ENCODE measurements around the gene CDC25C.
"Not testable (repeated sequence)": the region's sequence is repeated elsewhere in the genome, so short reads cannot be mapped to it uniquely, and the experiment has no call there.

CDC25C gene

GRCh38 chr5:138258704-138259292 is 72.8 kb downstream of the CDC25C start:
- Mint-ChIP-seq H3K4me1 (no peaks in the 10 kb centered on the region), H3K36me3 (ENCODE audit: insufficient read depth) (no peaks in the 10 kb centered on the region), H3K9me3 (no peaks in the 10 kb centered on the region), H3K4me3 (no peak overlapping the region), H3K27ac (ENCODE audit: low read depth) (no peak overlapping the region), H3K27me3 (peaks cover 14% of the 10 kb centered on the region)
- no peak for ATAC-seq (replicated peaks; ENCODE audit: extremely low read depth, poor library complexity, severe bottlenecking)
- DNase-seq (ENCODE audit: low spot score in 2 of 2): no peak

GRCh38 chr5:138257583-138257982 is 74.0 kb downstream of the CDC25C start:
- no peak overlapping the region for H3K27ac Mint-ChIP-seq (ENCODE audit: low read depth)
- H3K4me3 Mint-ChIP-seq: no peak overlapping the region
- ATAC-seq (replicated peaks; ENCODE audit: extremely low read depth, poor library complexity, severe bottlenecking) (no peak), DNase-seq (ENCODE audit: low spot score in 2 of 2) (no peak)
- no peaks in the 10 kb centered on the region for H3K9me3 Mint-ChIP-seq
- H3K27me3 Mint-ChIP-seq: peaks cover 13% of the 10 kb centered on the region
- no peaks in the 10 kb centered on the region for H3K4me1 Mint-ChIP-seq
- no peaks in the 10 kb centered on the region for H3K36me3 Mint-ChIP-seq (ENCODE audit: insufficient read depth)

GRCh38 chr5:138252944-138253343 is 78.7 kb downstream of the CDC25C start:
- ATAC-seq (replicated peaks; ENCODE audit: extremely low read depth, poor library complexity, severe bottlenecking) (no peak), DNase-seq (ENCODE audit: low spot score in 2 of 2) (no peak)
- H3K9me3 Mint-ChIP-seq: no peaks in the 10 kb centered on the region
- H3K36me3 Mint-ChIP-seq (ENCODE audit: insufficient read depth): no peaks in the 10 kb centered on the region
- no peaks in the 10 kb centered on the region for H3K4me1 Mint-ChIP-seq
- H3K27ac Mint-ChIP-seq (ENCODE audit: low read depth): no peak overlapping the region
- no peak overlapping the region for H3K4me3 Mint-ChIP-seq
- no peaks in the 10 kb centered on the region for H3K27me3 Mint-ChIP-seq

- H3K27me3 Mint-ChIP-seq: peaks cover 21% of the 10 kb centered on the region
- not testable (repeated sequence) for H3K36me3 Mint-ChIP-seq (ENCODE audit: insufficient read depth); H3K4me1 Mint-ChIP-seq; ATAC-seq (replicated peaks; ENCODE audit: extremely low read depth, poor library complexity, severe bottlenecking); DNase-seq (ENCODE audit: low spot score in 2 of 2); H3K4me3 Mint-ChIP-seq; H3K9me3 Mint-ChIP-seq; H3K27ac Mint-ChIP-seq (ENCODE audit: low read depth)
Observed at GRCh38 chr5:138247800-138248199, 83.8 kb downstream of the CDC25C start.

- Mint-ChIP-seq H3K36me3 (ENCODE audit: insufficient read depth) (no peaks in the 10 kb centered on the region), H3K27ac (ENCODE audit: low read depth) (no peak overlapping the region)
- ATAC-seq (replicated peaks; ENCODE audit: extremely low read depth, poor library complexity, severe bottlenecking): no peak
Observed at GRCh38 chr5:138246822-138247221, 84.8 kb downstream of the CDC25C start.

GRCh38 chr5:138246334-138246733 is 85.3 kb downstream of the CDC25C start:
- peaks cover 2% of the 10 kb centered on the region for H3K4me1 Mint-ChIP-seq
- peaks cover 34% of the 10 kb centered on the region for H3K27me3 Mint-ChIP-seq
- no peaks in the 10 kb centered on the region for H3K36me3 Mint-ChIP-seq (ENCODE audit: insufficient read depth)
- ATAC-seq (replicated peaks; ENCODE audit: extremely low read depth, poor library complexity, severe bottlenecking) (no peak), DNase-seq (ENCODE audit: low spot score in 2 of 2) (no peak)
- H3K9me3 Mint-ChIP-seq: no peaks in the 10 kb centered on the region
- H3K27ac Mint-ChIP-seq (ENCODE audit: low read depth): no peak overlapping the region
- H3K4me3 Mint-ChIP-seq: no peak overlapping the region

More at GRCh38 chr5:138246822-138247221, 84.8 kb downstream of the CDC25C start:
- DNase-seq (ENCODE audit: low spot score in 2 of 2): no peak
- Mint-ChIP-seq H3K27me3 (peaks cover 30% of the 10 kb centered on the region), H3K4me1 (no peaks in the 10 kb centered on the region), H3K9me3 (no peaks in the 10 kb centered on the region), H3K4me3 (no peak overlapping the region)

DNA sequence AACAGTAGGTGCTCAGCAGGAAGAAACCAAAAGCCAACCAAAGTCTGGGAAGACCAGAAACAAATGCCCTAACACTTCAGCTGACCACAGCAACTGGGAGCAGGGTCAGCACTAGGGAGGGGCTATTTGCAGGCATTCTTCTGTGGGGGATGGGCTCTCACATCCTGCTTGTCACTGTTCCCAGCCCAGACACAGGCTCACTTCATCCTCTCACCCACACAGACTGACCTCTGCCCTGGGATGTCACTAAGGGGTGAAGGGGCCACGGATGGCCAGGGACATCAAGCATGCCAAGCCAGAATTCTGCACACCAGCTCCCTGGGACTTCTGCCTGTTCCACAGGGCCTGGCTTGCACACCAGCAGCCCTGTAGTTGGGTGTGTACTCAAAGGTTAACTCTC is 85.9 kb downstream of the CDC25C start:
- Mint-ChIP-seq H3K9me3 (no peaks in the 10 kb centered on the region), H3K4me1 (peaks cover 9% of the 10 kb centered on the region), H3K36me3 (ENCODE audit: insufficient read depth) (no peaks in the 10 kb centered on the region), H3K27me3 (peaks cover 41% of the 10 kb centered on the region), H3K4me3 (no peak overlapping the region), H3K27ac (ENCODE audit: low read depth) (no peak overlapping the region)
- no peak for ATAC-seq (replicated peaks; ENCODE audit: extremely low read depth, poor library complexity, severe bottlenecking)
- DNase-seq (ENCODE audit: low spot score in 2 of 2): no peak

DNA sequence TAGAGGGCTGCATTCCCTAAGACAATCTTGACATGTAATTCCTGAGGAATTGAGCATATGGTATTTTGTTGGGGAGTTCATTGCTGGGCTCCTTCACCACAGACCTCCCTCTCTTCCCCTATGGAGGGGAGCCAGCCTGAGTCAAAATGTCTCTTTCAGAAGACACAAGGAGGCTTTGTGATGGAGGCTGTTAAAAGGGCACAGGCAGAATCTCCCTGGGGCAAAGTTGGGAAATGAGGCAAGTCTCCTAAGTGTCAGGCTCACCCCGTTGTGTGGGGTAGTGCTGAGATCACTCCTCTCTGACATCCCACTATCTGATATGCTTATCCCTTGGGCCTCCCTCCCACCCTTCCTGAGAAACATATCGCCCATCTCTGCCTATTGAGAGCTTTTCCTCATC is 87.8 kb downstream of the CDC25C start:
- ATAC-seq (replicated peaks; ENCODE audit: extremely low read depth, poor library complexity, severe bottlenecking) (no peak), DNase-seq (ENCODE audit: low spot score in 2 of 2) (no peak)
- no peaks in the 10 kb centered on the region for H3K9me3 Mint-ChIP-seq
- no peak overlapping the region for H3K4me3 Mint-ChIP-seq
- H3K36me3 Mint-ChIP-seq (ENCODE audit: insufficient read depth): no peaks in the 10 kb centered on the region
- peaks cover 57% of the 10 kb centered on the region for H3K27me3 Mint-ChIP-seq
- H3K27ac Mint-ChIP-seq (ENCODE audit: low read depth): no peak overlapping the region
- H3K4me1 Mint-ChIP-seq: peaks cover 12% of the 10 kb centered on the region

DNA sequence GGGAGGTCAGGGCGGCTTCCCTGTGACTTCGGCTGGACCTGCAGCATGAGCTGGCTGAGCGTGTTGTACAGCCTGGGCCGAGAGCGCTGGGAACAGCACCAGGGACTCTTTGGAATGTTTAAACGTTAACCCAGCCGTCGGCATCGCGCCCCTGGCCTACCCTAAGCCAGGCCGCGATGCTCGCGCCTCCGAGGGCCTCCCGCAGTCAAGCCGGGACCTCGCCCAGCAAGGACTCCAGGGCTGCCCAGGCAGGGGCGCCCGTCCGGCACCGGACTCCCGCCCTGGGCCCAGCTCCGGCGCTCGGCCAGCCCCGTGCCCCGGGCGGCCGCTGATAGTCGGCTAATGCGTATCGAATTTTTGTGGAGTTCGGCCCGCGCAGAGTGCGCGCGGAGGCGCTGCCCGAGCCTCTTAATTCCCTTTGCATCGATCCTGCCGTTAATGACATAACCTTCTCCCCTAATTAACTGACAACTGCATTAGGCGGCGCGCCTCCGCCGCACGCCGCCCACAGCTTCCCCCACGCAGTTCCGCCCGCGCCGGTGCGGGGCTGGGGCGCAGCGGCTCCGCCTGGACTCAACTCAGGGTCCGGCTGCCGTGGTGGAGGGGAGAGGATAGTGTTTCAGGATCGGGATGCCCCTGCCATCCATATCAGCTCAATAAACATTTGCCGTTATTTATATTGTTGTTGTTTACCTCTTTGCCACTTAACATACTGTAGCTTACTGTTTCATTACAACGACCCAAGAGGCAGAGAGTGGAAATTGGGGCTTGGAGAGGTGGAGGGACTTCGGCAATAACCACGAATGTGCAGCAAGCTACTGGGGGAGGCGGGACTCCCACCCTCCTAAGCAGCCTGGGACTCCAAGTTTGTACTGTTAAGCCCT is 89.7 kb downstream of the CDC25C start:
- Mint-ChIP-seq H3K27me3 (peaks cover 58% of the 10 kb centered on the region), H3K27ac (ENCODE audit: low read depth) (no peak overlapping the region), H3K4me1 (peaks cover 12% of the 10 kb centered on the region), H3K4me3 (peak overlapping the region; percentile 34), H3K9me3 (no peaks in the 10 kb centered on the region), H3K36me3 (ENCODE audit: insufficient read depth) (no peaks in the 10 kb centered on the region)
- DNase-seq (ENCODE audit: low spot score in 2 of 2) (no peak), ATAC-seq (replicated peaks; ENCODE audit: extremely low read depth, poor library complexity, severe bottlenecking) (no peak)

- Mint-ChIP-seq H3K4me1 (peaks cover 12% of the 10 kb centered on the region), H3K9me3 (no peaks in the 10 kb centered on the region), H3K36me3 (ENCODE audit: insufficient read depth) (no peaks in the 10 kb centered on the region), H3K27me3 (peaks cover 58% of the 10 kb centered on the region), H3K27ac (ENCODE audit: low read depth) (no peak overlapping the region), H3K4me3 (no peak overlapping the region)
- ATAC-seq (replicated peaks; ENCODE audit: extremely low read depth, poor library complexity, severe bottlenecking) (no peak), DNase-seq (ENCODE audit: low spot score in 2 of 2) (no peak)
Observed at GRCh38 chr5:138240650-138241385, 90.8 kb downstream of the CDC25C start.

GRCh38 chr5:138238034-138238433 is 93.6 kb downstream of the CDC25C start:
- Mint-ChIP-seq H3K27me3 (peaks cover 63% of the 10 kb centered on the region), H3K9me3 (no peaks in the 10 kb centered on the region), H3K36me3 (ENCODE audit: insufficient read depth) (no peaks in the 10 kb centered on the region), H3K4me1 (peaks cover 12% of the 10 kb centered on the region), H3K4me3 (no peak overlapping the region), H3K27ac (ENCODE audit: low read depth) (no peak overlapping the region)
- ATAC-seq (replicated peaks; ENCODE audit: extremely low read depth, poor library complexity, severe bottlenecking): no peak
- DNase-seq (ENCODE audit: low spot score in 2 of 2): no peak

Data from central memory CD8-positive, alpha-beta T cell (primary cell).